Measurements from ENCODE around the gene LINGO3.
"Not testable (repeated sequence)": the region's sequence is repeated elsewhere in the genome, so short reads cannot be mapped to it uniquely, and the experiment has no call there.

The LINGO3 gene

GRCh38 chr19:2352121-2352520 lies 44.2 kb upstream of the LINGO3 start:
- no peak for DNase-seq (ENCODE audit: low read depth)
- TF ChIP-seq, protein P1, sequence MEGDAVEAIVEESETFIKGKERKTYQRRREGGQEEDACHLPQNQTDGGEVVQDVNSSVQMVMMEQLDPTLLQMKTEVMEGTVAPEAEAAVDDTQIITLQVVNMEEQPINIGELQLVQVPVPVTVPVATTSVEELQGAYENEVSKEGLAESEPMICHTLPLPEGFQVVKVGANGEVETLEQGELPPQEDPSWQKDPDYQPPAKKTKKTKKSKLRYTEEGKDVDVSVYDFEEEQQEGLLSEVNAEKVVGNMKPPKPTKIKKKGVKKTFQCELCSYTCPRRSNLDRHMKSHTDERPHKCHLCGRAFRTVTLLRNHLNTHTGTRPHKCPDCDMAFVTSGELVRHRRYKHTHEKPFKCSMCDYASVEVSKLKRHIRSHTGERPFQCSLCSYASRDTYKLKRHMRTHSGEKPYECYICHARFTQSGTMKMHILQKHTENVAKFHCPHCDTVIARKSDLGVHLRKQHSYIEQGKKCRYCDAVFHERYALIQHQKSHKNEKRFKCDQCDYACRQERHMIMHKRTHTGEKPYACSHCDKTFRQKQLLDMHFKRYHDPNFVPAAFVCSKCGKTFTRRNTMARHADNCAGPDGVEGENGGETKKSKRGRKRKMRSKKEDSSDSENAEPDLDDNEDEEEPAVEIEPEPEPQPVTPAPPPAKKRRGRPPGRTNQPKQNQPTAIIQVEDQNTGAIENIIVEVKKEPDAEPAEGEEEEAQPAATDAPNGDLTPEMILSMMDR (IDR thresholded peaks at IDR 0.05; ENCODE audit: low read depth, low read length, missing control alignments) = no peak
- H3K4me3 ChIP-seq (ENCODE audit: low read depth, low read length) = no peak overlapping the region

- no peak overlapping the region for H3K4me3 ChIP-seq (ENCODE audit: low read depth, low read length)
- no peak for DNase-seq (ENCODE audit: low read depth)
- TF ChIP-seq, protein P1 (IDR thresholded peaks at IDR 0.05; ENCODE audit: low read depth, low read length, missing control alignments) = no peak
Measured at GRCh38 chr19:2351591-2351990, 43.6 kb upstream of the LINGO3 start.

GRCh38 chr19:2350656-2351055 lies 42.7 kb upstream of the LINGO3 start:
- H3K4me3 ChIP-seq (ENCODE audit: low read depth, low read length) = no peak overlapping the region
- DNase-seq (ENCODE audit: low read depth) = no peak
- TF ChIP-seq, protein P1 (IDR thresholded peaks at IDR 0.05; ENCODE audit: low read depth, low read length, missing control alignments) = no peak

DNA sequence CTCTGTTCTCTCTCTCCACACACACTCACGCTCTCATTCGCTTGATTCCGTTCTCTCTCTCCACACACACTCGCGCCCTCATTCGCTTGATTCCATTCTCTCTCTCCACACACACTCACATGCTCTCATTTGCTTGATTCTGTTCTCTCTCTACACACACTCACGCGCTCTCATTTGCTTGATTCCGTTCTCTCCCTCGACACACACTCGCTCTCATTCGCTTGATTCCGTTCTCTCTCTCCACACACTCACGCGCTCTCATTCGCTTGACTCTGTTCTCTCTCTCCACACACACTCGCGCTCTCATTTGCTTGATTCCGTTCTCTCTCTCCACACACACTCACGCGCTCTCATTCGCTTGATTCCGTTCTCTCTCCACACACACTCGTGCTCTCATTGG lies 41.9 kb upstream of the LINGO3 start:
- DNase-seq (ENCODE audit: low read depth); H3K4me3 ChIP-seq (ENCODE audit: low read depth, low read length): not testable (repeated sequence)

GRCh38 chr19:2345794-2346663 lies 38.1 kb upstream of the LINGO3 start:
- DNase-seq (ENCODE audit: low read depth) = no peak
- TF ChIP-seq, protein P1 (IDR thresholded peaks at IDR 0.05; ENCODE audit: low read depth, low read length, missing control alignments) = no peak
- H3K4me3 ChIP-seq (ENCODE audit: low read depth, low read length) = no peak overlapping the region

DNA sequence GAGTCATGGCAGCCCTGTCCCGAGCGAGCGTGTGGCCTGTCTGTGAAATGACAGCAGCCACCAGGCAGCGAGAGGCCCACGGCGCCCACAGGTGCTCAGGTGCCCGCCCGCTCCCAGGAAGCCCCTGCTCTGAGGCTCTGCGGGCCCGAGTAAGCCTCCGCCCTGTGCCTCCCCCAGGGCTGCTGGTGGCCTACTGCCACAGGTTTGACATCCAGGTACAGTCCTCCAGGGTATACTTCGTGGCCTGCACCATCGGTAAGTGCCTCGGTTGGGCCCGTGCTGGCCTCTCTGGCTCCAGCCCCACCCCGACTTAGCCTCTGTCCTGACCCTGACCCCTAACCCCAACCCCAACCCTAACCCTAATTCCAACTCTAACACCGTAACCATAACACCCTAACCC lies 37.1 kb upstream of the LINGO3 start:
- no peak for DNase-seq (ENCODE audit: low read depth)
- TF ChIP-seq, protein P1 (IDR thresholded peaks at IDR 0.05; ENCODE audit: low read depth, low read length, missing control alignments) = no peak
- H3K4me3 ChIP-seq (ENCODE audit: low read depth, low read length) = no peak overlapping the region

GRCh38 chr19:2344381-2344870 lies 36.5 kb upstream of the LINGO3 start:
- DNase-seq (ENCODE audit: low read depth) = no peak
- TF ChIP-seq, protein P1 (IDR thresholded peaks at IDR 0.05; ENCODE audit: low read depth, low read length, missing control alignments) = no peak
- no peak overlapping the region for H3K4me3 ChIP-seq (ENCODE audit: low read depth, low read length)

All from GM12864 (cell line).